ENCODE data around the gene NR5A1.

Gene NR5A1

DNA sequence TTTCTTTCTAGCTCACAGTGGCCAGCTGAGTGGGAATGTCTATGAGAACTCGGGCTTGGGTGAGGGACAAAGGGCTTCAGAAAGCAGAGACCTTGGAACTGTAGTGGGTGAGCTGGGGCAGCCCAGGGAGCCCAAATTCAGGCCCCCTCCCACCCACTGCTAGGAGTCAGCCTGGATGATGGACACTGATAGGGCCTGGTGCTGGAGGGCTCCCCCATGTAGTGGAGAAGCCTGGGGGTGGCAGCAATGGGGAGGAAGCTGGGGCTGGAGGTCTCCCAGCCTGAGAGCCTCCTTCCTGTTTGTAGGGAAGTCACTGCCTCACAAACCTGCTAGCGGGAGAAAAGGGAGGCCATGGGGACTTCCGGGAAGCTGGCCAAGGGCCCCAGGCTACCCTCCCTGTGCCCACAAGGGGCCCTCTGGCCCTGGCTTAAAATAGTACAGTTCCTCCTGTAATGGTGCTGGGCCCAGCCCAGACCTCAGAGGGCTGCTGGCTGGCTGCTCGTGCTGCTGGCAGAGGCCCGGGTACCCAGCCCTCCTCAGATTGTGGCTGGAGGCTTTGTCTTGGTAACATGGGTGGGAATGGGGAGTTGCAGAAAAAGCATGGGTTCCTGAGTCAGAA, 6.3 kb upstream of the NR5A1 start:
- no peak for DNase-seq

DNA sequence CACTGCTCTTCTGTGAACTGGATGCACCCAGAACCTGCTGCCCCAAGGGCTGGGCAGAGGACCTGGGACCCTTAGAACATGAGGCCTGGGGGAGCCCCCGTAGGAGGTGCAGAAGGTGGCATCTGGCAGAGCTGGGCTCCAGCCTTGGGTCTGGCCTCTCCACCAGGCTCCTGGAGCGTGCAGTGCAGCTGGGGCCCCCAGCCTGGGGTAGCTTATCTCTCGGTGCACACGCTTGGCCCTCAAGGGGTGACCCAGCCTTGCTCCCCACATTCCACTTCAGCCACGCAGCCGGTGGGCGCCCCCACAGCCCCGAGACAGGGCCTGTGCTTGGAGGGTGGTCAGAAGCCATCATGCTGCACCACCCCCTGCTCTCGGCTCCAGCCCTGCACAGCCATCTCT, 5.6 kb upstream of the NR5A1 start:
- DNase-seq = no peak

DNA sequence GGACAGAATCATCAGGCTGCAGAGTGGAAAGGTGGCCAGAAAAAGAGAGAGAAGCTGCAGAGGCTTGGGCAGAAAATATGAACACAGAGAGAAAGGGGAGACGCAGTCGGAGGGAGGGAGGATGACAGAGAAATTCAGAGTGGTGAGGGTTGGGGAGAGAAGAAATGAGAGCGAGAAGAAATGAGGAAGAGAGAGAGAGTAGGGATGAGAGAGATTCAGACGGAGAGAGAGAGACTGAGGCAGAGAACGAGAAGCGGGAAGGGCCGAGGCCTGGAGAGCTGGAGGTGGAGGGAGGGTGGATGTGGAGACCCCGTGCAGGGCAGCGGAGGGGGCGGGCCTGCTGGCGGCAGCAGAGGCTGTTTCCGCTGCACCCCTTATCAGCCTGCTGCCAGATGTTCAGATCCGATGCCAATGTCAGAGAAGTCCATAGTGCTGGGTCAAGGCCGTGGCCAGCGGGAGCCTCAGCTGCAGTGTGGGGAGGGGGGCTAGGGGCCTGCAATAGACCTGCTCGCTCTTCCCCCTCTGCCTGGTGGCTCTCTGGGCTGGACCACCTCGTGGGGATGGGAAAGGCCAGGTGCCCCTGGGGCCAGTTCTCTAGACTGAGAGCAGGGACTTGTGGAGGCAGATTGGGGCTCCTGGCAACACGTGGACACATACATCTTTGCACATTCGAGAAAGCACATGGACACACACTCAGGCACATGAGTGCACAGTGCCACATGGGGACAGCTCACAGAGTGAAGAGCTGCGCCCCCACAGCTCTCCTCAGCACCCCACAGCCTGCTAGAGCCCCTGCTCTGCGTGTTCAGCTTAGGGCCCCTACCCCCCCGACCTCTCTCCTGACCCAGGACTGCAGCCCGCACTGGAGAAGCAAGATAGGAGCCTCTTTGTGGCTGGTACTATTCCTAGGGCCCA, 4.9 kb upstream of the NR5A1 start:
- DNase-seq = no peak

DNA sequence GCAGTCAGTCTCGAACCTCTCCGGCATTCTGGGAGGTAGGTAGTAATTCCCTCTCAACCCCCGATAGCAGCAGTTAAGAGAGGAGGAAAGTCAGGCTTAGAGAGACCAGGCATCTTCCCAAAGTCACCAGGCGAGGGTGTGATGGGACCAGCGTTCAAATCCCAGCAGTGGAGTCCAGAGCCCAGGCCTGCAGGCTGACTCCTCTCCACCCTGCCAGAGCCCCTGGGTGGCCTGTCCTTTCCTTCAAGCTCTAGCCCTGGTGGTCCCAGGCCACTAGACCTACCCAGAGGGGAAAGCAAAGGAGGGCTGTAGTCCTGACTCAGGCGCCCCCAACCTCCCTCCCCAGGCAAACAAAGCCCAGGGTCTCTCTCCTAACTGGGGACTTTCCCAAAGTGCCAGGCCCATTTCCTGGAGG, 4.2 kb upstream of the NR5A1 start:
- DNase-seq = no peak

DNA sequence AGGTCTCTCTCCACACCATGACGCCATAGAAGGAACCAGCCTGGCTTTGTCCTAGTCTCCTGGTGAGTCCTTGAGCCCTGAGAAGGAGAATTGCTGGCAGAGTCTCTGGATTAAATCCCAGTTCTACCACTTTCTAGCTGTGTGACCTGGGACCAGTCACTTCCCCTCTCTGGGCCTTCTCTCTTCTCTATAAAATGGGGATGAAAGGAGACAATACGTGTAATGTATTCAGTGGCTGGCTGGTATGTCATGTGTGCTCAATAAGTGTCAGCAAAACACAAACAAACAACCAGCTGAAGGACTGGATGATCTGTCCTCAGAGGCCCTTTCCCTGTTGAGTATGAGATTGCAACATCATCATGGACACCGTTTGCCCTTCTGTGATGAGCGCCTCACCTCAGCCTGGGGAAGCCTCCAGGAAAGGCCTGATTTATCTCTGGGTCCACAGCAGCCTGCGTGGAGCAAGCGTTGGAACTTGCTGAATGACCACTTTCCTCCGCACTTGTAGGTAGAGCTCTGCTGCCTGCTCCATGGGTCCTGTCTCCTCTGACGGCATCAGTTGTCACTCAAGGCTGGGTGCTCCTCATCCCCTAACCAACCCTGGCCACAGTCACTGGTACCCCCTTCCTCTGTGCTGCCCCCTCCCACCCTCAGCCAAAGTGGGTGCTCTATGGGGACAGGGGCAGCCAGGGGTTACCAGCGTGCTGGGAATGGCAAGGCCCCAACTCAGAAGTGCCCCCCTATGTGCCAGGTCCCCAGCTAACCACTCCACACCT, 3.6 kb upstream of the NR5A1 start:
- DNase-seq = no peak

DNA sequence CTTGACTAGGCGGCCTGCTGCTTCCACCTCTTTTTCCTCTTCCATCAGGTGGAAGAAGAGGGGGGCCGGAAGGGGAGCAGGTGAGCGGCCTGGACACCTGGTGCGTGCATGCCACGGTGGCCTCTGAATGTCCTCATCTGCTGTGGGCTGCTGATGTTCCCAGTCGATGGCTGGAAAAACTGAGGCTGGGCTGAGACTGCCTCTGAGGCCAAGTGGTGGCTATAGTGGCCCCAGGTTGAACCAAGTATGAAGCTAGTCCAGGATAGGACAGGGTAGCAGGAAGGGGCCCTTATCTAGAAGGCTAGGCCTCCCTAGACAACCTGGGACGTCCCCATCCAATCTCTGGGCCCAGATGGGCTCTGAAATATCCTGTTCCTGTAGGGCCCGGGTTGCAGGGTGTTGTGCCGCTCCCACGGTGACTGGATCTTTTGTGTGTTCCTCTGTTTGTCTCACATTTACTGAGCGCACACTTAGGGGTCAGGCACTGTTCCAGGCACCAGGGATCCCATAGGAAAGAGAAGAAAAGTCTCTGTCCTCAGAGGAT, 753 bp upstream of the NR5A1 start:
- no peak for DNase-seq

DNA sequence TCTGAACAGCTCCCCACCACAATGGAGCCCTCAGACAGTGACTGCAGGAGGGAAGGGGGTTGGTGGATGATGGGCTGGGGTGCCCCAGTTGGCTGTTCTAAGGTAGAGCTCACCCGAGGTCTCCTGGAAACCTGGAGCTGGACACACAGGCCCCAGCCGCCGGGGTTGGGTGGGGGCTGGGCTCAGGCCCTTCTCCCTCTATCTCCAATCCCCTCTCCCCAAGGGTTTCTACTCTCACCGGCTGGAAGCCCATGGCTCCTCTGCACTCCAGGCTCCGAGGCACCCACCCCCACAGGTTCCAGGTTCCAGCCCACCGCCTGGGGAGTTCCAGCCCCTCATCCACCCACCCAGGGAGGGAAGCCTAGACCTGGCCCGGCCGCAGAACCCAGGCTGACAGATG, 766 bp downstream of the NR5A1 start:
- no peak for DNase-seq

DNA sequence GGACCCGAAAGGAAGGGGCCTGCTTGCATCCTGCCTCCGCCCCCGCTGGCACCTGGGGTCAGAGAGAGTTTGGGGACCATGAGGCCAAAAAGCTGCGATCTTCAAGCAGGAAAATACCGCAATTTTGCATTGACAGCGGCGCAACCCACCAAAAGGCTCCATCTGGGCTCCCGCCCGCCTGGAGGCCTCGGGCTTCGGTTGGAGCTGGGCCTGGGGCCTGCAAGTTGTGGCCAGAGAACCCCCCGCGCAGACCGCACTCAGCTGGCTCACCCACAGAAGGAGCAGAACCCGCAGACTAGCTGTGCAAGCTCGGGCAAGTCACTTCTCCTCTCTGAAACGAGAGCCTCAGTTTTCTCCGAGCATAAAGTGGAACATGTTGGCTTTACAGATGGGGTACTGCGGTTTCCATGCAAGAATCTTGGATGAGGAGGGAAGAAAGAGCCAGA, 1.3 kb downstream of the NR5A1 start:
- no peak for DNase-seq

DNA sequence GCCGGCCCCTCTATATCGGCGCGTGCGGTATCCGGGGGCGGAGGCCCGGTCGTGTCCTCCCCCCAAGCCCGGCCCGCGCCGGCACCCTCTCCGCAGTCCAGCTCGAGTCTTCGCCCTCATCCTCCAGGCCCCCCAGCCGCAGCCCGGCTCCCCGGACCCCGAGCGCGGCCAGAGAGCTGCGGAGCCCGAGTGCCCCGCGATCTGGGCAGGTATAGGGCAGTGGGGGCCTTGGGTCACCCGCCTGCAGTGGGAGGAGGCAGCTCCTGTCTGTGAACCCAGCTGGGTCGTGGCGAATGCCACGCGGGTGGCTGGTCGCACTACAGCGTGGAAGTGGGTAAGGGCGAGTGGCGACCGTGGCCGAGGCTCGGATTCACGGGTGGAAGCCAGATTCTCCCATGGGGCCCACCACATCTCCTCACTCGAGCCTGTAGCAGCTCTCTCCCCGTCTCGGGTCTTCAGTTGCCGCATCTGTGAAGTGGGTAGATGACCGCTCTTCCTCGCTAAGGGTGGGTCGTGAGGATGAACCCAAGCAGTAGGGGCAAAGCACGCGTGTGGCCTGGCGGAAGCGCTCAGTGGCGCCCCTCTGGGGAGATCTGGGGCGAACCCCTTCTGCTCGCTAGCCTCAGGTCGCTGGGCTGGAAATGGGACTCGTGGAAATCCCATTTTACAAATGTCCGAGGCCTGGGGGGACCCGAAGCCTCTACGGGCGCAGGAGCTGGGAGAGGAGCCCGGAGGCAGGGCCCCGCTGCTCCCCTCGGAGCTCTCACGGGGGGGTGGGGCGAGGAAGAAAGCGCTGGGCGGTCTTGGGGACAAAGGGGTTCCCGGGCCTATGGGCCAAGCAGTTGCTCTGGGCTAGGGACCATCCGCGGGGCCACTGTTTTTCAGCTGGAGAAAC, 1.9 kb downstream of the NR5A1 start:
- no peak for DNase-seq

DNA sequence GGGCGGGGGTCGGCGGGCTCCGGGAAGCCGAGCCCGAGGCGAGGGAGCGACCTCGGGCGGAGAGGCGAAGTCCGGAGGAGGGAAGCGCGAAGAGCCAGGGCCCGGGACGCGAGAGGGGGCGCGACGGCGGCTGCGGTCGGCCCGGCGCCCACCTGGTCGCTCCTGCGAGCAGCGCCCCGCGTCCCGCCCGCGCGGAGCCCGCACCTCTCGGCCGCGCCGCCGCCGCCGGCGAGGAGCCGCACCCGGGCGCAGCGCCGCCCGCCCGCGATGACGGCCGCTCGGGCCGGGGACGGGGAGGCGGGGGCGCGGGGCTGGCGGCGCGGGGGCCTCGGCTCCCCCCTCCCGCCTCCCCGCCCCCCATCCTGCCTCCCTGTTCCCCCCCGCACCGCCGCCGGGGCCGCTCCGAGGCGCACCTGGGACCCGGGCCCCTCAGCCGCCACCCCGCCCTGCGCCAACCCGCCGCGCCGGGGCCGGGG, 2.6 kb downstream of the NR5A1 start:
- DNase-seq = no peak

DNA sequence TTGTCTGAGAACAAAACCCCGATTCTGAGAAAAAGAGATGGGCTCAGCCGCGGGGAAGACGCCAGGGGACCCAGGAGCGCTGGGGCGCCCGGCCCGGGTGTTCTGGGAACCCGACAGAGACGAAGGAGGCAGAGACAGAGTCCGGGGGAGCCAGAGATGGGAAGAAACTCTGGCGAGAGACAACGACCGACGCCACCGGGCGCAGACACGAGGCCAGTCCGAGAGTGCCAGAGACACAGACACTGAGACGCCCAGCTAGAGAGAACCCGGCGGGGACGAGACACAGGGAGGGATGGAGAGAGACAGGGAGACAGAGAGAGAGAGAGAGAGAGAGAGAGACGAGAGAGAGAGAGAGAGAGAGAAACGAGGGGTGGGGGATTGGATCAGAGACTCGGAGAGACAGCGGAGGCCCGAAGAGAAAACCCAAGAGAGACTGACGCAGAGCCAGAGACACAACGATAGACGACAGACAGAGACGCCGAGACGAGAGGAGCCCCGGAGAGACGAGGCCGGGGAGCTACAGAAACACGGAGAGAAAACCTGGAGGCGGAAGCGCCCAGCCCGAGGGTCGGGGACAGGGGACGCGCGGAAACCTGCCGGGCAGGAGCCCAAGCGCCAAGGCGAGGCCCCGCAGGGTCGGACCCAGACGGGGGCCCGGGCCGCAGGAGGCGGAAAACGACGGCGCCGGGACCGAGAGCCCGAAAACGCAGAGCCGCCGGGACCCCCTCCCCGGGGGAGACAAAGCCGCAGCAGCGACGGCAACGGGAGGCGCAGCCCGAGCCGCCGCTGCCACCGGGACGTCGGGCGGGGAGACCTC, 3.3 kb downstream of the NR5A1 start:
- DNase-seq = peak; percentile 26

DNA sequence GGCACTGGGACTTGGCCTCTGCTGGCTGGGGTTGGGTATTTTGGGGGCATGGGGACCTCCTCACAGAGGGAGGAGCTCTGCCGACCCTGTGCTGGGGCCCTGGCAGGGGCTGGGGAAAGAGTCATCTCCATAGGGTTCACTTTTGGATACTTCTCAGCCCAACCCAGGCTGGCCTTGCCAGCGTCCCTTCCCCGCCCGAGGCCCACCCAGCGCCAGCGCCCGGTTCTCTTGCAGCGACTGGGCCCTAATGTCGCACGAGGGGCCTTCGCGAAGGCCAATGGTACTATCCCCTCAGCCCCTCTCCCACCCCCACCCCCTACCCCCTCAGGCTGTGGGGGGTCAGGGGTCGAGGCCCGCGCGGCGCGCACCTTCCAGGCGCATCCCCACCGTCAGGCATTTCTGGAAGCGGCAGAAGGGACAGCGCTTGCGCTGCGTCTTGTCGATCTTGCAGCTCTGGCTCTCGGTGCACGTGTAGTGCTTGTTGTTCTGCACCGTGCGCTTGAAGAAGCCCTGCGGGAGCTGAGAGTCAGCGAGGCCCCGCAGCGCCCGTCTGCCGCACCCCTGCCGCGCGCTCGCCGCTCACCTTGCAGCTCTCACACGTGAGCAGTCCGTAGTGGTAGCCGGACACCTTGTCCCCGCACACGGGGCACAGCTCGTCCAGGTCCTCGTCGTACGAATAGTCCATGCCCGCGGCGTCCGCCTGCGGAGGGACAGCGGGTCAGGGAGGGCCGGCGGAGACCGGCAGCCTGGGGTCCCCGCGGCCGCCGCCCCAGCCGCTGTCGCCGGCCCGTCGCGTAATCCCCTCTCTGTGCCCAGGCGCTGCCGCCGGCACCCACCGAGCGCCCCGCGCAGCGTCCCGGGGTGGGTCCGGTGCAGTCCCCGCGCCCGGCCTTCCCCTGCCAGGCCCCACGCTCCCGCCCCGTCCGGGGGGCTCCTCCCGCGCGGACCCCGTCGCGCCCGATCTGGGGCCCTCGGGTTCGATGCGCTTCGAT, 4.2 kb downstream of the NR5A1 start:
- DNase-seq = peak; percentile 29

DNA sequence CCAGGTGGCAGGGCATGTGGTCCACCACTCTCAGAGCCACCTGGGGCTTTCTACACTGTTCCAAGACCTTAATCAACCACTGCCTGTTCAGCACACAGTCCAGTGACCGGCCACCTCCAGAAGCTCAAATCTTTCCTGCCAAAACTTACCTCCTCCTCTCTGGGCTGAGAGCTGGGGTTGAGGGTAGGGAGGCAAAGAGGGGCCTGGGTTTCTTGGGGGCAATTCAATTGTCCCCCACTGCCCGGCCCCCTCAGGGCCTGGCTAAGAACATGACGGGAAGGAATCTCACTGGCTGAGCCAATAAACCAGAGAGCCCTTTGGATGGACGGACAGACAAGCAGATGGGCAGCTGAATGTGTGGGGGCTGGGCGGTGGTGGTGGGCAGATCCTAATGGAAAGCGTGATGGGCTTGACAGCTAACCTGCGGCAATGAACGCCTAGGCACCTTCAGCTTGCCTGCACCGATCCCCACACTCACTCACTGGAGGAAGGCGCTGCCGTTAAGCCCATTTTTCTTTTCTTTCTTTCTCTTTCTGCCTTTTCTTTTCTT, 5.4 kb downstream of the NR5A1 start:
- DNase-seq = peak; percentile 49

DNA sequence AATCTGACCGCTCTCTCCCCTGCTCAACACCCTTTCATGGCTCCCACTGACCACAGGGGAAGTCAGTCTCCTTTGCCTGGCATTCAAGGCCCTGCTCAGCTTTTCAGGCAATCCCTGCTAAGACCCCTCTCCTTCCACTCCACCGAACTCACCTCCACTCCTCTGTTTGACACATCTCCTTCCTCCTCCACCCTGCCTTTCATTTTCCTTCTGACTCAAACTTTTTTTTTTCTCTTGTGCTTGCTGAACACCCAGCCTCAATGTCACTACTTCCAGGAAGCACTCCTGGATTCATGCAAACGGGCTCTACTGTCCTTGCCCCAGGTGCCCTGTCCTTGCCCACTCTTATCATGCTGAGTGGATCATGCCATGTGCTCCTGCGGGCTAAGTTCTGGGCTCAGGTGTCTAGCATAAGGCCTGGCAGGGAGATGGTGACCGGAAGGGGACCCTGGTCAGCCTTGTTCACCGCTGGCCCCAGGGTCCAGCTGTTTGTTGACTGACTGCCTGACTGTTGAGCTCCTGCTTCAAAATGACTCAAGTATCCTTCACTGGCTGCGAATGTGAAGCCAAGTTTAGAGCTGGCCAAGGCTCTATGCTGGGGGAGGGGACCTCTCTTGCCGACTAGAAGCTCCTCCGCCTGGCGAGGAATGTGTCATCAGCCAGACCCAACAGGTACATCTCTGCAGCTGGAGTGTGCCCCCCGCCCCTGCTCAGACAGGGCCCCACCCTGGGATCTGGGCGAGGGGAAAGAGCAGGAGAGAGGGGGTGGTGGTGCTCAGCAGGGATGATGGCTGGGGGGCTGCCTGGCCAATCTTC, 6.2 kb downstream of the NR5A1 start:
- DNase-seq = no peak

DNA sequence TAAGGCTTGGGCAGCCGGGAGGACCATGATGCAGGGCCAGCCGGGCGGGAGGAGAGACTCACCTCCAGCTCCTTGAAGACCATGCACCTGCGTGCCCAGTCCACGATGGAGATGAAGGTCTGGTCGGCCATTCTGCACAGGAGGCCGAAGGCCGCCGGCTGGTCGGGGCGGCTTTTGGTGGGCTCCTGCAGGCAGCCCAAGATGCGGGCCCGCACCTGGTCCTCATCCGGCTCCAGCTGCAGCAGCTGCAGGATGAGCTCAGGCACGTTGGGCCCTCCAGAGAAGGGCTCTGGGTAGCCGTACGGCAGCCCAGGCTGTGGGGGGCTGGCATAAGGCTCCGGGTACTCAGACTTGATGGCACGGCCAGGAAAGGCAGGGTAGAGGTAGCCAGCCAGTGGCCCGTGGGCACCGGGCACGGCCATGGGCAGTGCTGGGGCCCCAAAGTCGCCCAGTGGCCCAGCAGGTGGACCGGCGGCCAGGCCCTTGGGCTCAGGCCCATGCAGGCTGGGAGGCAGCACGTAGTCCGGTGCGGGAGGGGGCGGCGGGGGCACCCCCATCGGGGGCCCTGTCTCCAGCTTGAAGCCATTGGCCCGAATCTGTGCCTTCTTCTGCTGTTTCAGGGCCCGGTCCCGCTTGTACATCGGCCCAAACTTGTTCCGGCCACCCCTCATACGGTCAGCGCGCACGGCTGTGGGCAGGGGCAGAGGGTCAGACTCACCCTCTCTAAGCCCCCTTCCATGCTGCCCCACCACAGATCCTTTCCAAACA, 7.0 kb downstream of the NR5A1 start:
- DNase-seq = no peak

DNA sequence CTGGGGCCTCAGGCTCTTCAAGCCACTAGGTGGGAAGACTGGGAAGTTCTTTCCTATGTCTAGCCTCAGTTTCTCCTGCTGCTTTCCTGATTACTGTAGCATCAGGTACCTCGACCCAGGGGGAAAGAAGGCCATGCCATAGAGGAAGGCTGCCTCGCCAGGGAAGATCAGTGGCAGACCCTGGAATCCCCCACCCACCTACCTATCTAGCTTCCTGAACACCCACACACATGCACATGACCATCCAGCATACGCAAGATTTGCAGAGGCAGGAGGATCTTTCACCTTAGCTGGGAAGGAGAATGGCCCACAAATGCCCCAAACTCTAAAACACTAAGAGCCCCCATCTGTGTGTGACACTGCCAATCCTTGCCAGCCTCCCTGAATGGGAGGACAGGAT, 8.0 kb downstream of the NR5A1 start:
- no peak for DNase-seq

DNA sequence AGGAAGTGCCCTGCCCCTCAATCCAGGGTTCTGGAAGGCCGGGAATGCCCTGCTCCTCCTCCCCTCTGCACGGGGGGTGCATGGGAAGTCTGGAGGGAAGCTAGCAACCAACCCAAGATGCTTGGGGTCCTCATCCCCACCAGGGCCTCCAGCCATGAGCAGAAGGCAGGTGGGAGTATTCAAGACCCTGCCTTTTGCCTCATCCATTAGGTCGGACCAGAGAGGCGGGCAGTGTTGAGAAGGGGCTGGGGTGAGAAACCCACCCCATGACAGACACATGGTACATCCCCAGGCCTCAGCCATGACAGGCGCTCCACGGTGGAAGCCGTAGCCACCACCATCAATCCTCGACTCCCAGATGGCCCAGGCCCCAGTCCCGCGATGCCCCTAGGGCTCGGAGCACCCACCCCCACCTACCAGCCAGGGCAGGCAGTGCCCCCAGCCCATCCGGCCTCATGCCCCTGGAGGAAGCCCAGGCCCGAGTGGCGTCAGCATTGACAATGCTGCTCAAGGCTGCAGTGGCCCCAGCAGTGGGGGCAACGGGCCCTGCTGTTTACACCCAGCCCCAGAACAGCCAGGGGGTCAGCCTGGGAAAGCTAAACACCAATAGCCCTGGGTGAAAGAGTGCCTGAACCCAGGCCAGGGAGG, 8.6 kb downstream of the NR5A1 start:
- DNase-seq = no peak
